Psoas muscle (tissue), 8 donors: ENCODE data around the gene ARID1A. TPM values are rescaled to one million over a fixed set of nuclear protein-coding genes. Genes with fewer than 3 reads are reported as not detected.
A peak's percentile ranks its signal among the peaks of the same experiment; 100 is the strongest.

ENCODE experiments used
- ATAC-seq, 4 donors: fragments of 200-7000 bp; cut with Tn5 transposase; one replicate each; pipeline ENCODE4 v1.9.1; 2020; ENCODE audit warnings: moderate library complexity in 3 of 4, mild to moderate bottlenecking in 2 of 4
- DNase-seq, 2 donors: peaks; one replicate each; pipeline ENCODE4 v3.0.0-alpha.2; 2020
- H3K27ac ChIP-seq: fragments of 200-600 bp; one replicate; pipeline ENCODE4 v1.8.0; 2022
- H3K27me3 ChIP-seq, 3 donors: fragments of 200-600 bp in 1 of 3; one replicate each; pipeline versions ENCODE4 v1.6.1 to v1.8.0; 2013 to 2022; ENCODE audit warnings: low read length in 2 of 3, mild to moderate bottlenecking in 2 of 3, moderate library complexity in 1 of 3; ENCODE audit not compliant: insufficient read depth in 3 of 3
- H3K36me3 ChIP-seq, 2 donors: fragments of 200-600 bp in 1 of 2; one replicate each; pipeline versions ENCODE4 v1.6.1 to v1.8.0; 2013 to 2022; ENCODE audit warnings: low read depth in 1 of 2, mild to moderate bottlenecking in 1 of 2, moderate library complexity in 1 of 2; ENCODE audit not compliant: insufficient read depth in 1 of 2
- H3K4me1 ChIP-seq: fragments of 200-600 bp; one replicate; pipeline ENCODE4 v1.8.0; 2022
- H3K4me3 ChIP-seq: fragments of 200-600 bp; one replicate; pipeline ENCODE4 v1.8.0; 2022; ENCODE audit warnings: mild to moderate bottlenecking
- H3K9me3 ChIP-seq: fragments of 200-600 bp; one replicate; pipeline ENCODE4 v1.8.0; 2022
- CTCF ChIP-seq: fragments of 200-600 bp; IDR thresholded peaks from one replicate; pipeline ENCODE4 v1.8.0; 2022; ENCODE audit warnings: antibody characterized with exemption
- WGBS, 3 donors: extraction: QIAGEN DNeasy Blood & Tissue Kit; methylation state at CpG; one replicate each; pipeline versions ENCODE4 v1.1.6 to v1.1.7; 2013; 5-methylcytosine and 5-hydroxymethylcytosine counted together
- intact Hi-C, 2 donors: fragments of 100-400 bp; cut with DNase I; formaldehyde crosslinking; loops; one replicate each; pipeline versions ENCODE4 v1.11.0 to v1.14.2; 2022
- polyA plus RNA-seq, 3 donors: library from polyadenylated mRNA; stranded (reverse); fragments of 200-250 nt; gene quantifications; one replicate each; pipeline ENCODE4 v1.2.3, GENCODE V29; 2013
- total RNA-seq, 4 donors: library from RNA; stranded (reverse); fragmentation: NEBNext Ultra II Directional in 2 of 4; extraction: Animal tissue kit (Norgen Biotek cat#: 25700) in 2 of 4; gene quantifications; one replicate each; pipeline versions ENCODE4 v1.2.1 to v1.2.4, GENCODE V29; 2021 to 2023
- donor health status: healthy with polysubstance abuse.
- donor health status: DM: no; HTN: no; CAD: no; lungs with moderate emphysema.
- donor health status: Bipolar disorder and iron deficiency.
- donor health status: healthy.
- donor health status: DM: yes; HTN: yes; CAD: no.
- donor health status: DM: no; HTN: no; CAD: no.
- donor health status: DM: no; HTN: no; CAD: no.
- donor health status: DM: yes; HTN: yes; CAD: no.

ARID1A gene
- total and polyA plus RNA-seq, 7 donors = 8.8 to 44.4 (median 32.2) TPM

GRCh38 chr1:26690157-26690556 lies 5.7 kb upstream of the ARID1A start:
- Histone ChIP-seq H3K9me3 (no peaks in the 10 kb centered on the region), H3K27ac (no peak overlapping the region), H3K4me3 (no peak overlapping the region), H3K36me3 (no peaks in the 10 kb centered on the region), H3K27me3 (no peaks in the 10 kb centered on the region), H3K4me1 (peaks cover 34% of the 10 kb centered on the region)
- intact Hi-C loops = no loop called here
- 80 to 82% (median 82%) methylated on average over 2 of the region's 2 CpGs for WGBS, 3 donors
- no peak for TF ChIP-seq CTCF
- no peak for ATAC-seq
- DNase-seq = no peak

- no peaks in the 10 kb centered on the region for H3K36me3 ChIP-seq
- intact Hi-C loops = no loop called here
- peak overlapping the region; percentile 92 for H3K27ac ChIP-seq
- H3K9me3 ChIP-seq = no peaks in the 10 kb centered on the region
- H3K27me3 ChIP-seq = no peaks in the 10 kb centered on the region
- no peak overlapping the region for H3K4me3 ChIP-seq
- DNase-seq (no peak), ATAC-seq (no peak)
- H3K4me1 ChIP-seq = peaks cover 36% of the 10 kb centered on the region
- TF ChIP-seq CTCF = no peak
These were observed 5.2 kb upstream of the ARID1A start for GRCh38 chr1:26690576-26691031.

- Histone ChIP-seq H3K9me3 (no peaks in the 10 kb centered on the region), H3K4me1 (peaks cover 36% of the 10 kb centered on the region), H3K27ac (peak overlapping the region; percentile 92), H3K4me3 (peak overlapping the region; percentile 70), H3K36me3 (no peaks in the 10 kb centered on the region), H3K27me3 (no peaks in the 10 kb centered on the region)
- ATAC-seq = peak; percentile 50 to 74 (median 62)
- peak; percentile 84 to 89 for DNase-seq
- TF ChIP-seq CTCF = no peak
- intact Hi-C loops = loop anchor here in 1 of 2 donors (2.0 kb wide), 1 partner anchor 96 kb away; no protein-coding TSS in a partner anchor
- WGBS, 3 donors = 0% methylated on average over 30 of the region's 30 CpGs
These were observed 3.5 kb upstream of the ARID1A start for GRCh38 chr1:26692211-26692792.

- H3K4me1 ChIP-seq = peaks cover 36% of the 10 kb centered on the region
- ATAC-seq (peak; percentile 69 to 79 (median 74)), DNase-seq (peak; percentile 93 to 96)
- no peaks in the 10 kb centered on the region for H3K36me3 ChIP-seq
- WGBS, 3 donors = 0 to 1% (median 0%) methylated on average over 33 to 34 of the region's 34 CpGs
- no peaks in the 10 kb centered on the region for H3K9me3 ChIP-seq
- no peaks in the 10 kb centered on the region for H3K27me3 ChIP-seq
- intact Hi-C loops = loop anchor here in 1 of 2 donors (2.0 kb wide), 1 partner anchor 96 kb away; no protein-coding TSS in a partner anchor
- no peak for TF ChIP-seq CTCF
- peak overlapping the region; percentile 92 for H3K27ac ChIP-seq
- H3K4me3 ChIP-seq = peak overlapping the region; percentile 70
These were observed 2.9 kb upstream of the ARID1A start for GRCh38 chr1:26692793-26693490.
